ENCODE data around the gene CCR6.
A peak's percentile ranks its signal among the peaks of the same experiment; 100 is the strongest.

The CCR6 gene

DNA sequence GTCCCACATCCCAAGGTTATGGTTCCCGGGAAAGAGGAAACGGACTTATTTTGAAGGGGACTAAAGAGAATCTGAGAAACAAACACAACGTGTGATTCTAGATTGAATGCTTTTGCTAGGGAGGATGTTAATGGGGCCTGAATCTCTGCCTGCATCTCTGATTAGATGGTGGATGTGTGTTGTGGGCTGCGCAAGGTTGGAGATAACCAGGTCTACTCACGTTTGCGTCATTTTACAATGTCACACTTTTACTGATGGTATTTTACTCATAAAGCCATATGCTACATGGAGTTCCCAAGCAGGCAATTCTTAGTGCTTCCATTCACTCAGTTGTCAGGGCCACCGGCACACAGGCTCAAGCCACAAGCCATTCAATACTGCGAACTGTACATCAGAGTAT, 23.2 kb upstream of the CCR6 start:
- no peak for DNase-seq

DNA sequence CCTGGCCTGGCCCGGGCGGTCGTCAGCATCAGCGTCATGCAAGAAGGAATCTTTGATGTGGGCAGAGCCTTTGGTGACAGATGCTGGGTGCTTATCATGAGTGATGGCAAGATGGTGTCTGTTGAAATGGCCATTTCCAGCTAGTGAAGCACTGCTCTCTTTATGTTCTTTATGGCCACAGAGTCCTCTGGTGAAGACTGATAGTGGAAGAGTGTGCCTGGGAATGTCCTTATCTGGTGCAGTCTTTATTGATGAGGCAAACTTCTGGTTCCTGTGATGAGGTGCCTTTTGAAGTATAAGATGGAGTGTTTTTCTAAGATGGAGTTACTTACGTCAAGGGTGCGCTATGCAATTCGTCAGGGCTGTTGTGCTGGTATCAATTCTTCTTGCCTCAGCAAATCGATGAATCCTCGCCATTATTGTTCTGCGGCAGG, 22.6 kb upstream of the CCR6 start:
- DNase-seq, result peak; percentile 64

DNA sequence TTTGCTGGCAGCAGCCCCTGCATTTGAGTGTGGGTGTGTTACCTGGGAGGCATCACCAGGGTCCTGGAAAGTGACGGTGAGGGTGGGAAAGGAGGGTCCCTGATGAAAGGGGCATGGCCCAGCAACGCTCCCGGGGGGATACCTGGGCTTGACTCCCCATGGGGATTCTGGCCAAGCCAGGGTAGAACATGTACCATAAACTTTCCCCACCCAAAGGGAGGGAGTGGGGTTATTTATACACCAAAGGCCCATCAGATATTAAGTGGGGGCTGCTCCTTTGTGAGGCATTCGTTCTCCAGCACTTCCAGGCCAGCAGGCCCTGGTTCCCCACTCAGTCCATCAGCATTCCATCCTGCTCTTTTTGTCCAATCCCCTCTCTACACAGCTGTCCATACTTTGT, 20.6 kb upstream of the CCR6 start:
- no peak for DNase-seq

DNA sequence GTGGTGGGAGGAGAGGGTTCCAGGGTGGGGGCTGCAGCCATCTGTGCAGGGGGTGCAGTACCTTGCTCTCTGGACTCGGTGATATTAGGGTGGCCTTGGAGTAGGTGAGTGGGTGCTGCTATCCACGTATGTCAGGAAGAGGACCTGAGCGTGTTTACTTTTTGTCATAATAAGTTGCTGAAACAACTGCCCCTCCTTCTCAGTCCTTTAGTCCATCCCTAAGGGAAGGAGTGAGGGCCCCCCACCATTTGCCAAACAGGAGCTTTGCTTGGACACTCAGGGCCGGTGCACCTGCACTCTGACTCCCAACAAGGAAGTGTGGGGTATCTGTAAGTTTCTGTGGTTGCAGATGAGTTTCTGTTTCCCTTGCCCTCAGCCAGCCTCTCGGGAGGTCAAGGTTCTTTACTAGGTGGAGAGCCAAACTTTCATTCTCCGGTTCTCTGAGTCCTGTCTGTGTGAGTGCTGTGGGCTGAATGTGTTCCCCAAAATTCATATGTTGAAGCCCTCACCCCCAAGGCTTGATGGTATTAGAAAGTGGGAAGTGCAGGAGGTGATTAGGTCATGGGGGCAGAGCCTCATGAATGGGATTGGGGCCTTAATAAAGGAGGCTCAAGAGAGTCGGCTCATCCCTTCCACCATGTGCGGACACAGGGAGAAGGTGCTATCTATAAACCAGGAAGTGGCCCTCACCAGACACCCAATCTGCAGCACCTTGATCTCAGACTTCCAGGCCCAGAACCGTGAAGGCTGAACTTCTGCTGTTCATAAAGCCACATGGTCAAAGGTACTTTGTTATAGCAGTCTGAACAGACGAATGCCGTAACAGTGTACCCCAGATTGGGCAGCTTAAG, 19.6 kb upstream of the CCR6 start:
- no peak for DNase-seq

DNA sequence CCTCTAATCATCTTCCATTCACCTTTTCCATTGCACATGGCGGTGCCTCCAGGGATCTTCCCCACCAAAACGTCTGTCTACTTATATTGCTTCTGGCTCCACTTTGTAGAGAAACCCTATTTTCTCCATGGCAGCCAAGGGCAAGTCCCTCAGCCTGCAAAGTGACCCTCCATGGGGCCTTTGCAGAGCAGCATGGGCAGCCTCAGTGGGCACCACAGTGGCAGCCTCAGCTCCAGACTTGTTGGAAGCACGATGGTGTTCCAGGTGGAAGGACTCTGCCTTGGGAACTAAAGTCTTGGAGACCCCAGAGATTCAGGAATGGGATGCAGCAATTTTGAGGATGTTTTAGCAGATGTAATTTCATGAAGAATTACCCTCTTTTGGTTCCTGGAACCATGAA, 18.5 kb upstream of the CCR6 start:
- no peak for DNase-seq

DNA sequence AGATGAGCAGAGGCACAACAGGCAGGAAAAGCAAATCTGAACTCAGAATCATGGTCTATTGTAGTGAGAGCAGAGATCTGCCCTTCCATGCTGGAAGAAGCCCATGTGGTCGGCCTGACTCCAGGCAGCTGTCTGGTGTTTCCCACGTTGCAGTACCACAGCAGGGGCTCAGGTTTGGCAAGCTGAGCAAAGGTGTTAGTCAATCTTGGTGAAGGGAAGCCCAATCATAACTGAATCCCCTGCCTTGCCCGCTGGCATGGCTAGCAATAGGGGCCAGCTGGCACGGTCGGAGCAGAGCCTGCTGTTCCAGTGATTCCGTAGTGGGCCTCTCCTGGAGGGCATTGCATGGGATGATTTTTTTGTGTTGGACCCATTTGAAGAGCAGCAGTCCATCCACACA, 17.8 kb upstream of the CCR6 start:
- DNase-seq, result no peak

DNA sequence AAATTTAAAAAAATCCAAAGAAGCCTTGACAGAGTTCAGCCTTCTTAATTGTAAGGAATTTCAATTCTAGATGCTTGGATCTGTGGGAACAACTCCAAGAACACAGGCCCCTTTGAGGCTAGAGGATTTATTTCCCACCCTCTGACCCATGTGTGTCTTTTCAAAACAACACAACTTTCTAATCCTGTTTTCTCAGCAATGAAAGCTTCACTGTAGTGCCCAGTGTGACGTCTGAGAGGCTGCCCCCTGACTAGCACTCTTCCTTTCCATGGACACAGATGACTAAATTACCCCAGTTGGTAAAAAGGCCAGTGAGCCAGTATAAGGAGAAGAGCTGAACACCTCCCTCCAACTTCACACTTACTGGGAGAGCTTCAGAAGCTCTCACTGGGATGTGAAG, 16.5 kb upstream of the CCR6 start:
- DNase-seq, result no peak

DNA sequence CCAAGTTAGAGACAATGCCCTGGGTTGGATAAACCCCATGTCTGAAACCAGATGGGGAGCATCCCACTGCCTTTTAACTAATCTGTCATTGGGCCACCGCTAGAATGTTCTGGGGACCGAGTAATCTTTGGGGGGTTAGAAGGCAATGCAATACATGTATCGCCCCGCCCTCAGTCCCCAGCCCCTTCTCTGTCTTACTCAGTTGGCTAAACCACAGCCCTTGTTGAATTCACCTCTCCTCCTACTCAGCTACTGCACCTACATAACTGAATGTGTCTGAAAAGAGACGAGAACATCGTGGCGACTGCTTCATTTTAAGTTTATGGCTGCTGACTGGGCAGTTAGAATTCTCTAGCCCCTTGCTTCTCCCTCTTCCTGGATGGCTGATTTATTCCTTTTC, 15.1 kb upstream of the CCR6 start:
- DNase-seq, result no peak

DNA sequence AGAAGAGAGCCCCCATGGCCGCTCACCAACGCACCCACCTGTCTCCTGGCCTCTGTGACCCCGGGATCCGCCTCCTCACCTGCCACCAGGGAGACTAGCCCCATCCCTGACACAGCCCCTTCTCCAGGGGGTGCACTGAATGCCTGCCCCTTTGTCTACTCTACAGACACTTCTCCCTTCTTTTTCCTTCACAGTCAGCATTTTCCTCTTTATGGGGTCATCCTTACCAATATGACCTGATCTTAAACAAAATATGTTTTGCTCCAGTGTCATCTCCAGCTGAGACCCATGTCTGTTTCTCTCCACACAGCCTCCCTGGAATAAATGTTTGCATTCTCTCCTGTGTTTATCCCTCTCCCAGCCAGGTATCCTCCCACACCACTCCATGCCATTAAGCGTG, 14.6 kb upstream of the CCR6 start:
- no peak for DNase-seq

DNA sequence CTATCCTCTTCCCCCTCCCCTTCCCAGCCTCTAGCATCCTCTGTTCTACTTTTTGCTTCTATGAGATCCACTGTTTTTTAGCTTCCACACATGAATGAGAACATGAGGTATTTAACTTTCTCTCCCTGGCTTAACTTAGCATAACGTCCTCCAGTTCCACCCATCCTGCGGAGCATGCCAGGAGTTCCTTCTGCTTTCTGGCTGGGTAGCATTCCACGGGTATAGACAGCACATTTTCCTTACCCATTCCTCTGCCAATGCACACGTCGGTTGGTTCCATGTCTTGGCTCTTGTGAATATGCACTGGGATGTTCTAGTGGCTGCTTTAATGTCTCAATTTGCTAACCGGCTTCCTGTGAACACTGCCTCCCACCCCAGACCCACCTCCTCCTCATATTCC, 13.2 kb upstream of the CCR6 start:
- DNase-seq, result no peak

DNA sequence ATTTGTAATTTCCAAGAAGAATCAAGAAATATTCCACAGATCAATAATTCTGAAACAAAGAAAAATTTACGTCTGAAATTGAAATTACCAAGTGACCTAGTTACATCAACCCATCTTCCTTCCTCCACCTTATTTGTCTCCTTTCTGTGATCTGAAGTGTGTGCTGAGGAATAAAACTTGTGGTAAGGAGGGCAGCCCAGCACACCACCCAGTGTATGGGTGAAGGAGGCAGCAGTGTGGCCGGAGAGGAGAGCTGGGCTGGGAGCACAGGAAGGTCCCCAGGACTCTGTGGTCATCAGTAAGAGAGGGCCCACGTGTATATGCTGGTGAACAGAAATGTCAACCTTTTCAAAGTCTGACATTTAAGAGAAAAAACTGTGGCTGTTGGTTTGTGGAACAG, 11.3 kb upstream of the CCR6 start:
- DNase-seq, result no peak

DNA sequence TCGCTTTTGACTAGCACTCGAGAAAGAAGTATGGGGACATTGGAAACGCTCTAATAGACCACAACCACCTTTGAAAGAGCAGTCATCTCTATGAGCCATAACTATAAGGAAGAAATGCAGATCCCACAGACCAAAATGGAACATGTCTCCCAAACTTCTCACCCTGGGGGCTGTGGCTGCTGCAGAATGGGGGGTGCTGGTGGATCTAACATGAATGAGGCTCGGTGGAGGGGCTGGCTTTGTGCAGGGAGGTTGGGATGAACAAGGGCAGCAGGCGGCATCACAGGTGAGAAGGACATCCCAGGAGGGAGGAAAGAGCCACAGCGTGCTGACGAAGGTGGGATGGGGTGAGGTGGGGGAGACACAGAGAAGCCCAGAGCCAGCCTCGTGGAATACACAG, 10.5 kb upstream of the CCR6 start:
- no peak for DNase-seq

DNA sequence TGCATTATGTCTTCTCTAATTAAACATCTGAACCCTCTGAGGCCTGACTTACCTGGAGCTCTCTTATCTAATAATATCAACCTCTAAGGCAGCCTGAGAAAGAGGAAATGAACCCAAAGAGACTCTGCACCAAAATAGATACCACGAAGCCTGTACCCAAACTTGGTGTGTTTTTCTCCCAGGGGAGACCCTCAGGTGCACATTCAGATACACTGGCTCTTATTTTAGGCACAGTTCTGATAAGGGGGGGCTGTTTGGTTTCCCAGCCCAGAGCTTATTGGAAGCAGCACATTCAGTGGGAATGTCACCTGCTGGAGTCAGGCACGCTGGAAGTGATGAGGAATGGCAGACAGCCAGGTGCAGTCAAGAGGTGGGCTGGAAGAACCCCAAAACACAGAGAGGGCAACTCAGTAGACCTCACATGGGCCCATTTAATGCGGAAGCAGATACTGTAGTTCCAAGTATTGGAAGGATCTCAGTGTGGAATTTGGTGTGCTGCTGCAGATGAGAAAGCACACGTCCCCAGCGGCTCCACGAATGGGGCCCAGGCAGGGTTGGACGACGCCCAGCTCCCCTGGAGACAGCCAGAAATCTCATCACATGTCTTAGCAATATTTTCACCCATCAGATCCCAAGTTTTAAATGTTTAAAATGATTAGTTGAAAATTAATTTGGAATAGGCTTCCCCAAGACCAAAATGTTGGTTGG, 9.7 kb upstream of the CCR6 start:
- no peak for DNase-seq

DNA sequence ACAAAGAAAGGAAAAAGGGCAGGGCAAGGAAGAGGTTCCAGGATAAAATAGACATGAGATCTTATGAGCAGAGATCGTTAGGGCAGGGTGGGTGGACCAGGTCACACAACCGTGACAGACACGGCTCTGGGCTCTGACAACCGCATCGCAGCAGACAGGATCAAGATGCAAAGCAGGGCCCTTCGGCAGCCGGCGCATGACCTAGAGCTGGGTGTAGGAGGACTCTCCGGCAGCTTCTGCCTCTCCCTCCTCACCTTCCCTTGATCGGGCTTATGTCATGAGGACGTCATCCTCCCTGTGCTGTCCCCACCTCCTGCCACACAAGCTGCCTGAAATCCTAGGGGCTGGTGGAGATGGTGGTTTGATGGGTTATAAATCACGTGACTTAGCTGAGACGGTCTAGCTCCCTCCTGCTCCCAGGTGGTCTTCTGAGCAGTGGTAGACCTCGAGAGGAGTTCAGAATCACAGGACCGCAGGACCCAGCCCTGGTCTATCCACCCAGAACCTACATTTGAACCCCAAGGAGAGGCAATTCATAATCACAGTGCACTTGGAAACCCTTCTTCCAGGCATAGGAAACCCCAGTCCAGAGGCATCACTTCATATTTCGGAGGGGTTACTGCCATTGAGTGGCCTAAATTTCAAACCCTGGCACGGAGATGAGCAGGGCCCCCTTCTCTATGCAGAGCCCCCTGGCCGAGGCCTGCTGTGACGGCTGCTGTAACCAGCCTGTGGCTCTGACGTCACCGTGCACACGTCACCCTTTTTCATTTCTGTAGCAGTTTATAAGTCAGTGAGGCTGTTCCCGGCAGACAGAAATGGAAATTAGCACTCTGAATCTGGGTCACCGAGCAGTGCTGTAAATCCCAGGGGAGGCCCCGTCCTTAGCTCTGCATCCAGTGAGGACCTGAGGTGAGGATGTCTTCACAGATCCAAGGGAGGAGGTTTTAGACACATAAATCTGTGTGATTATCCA, 8.7 kb upstream of the CCR6 start:
- DNase-seq, result no peak

DNA sequence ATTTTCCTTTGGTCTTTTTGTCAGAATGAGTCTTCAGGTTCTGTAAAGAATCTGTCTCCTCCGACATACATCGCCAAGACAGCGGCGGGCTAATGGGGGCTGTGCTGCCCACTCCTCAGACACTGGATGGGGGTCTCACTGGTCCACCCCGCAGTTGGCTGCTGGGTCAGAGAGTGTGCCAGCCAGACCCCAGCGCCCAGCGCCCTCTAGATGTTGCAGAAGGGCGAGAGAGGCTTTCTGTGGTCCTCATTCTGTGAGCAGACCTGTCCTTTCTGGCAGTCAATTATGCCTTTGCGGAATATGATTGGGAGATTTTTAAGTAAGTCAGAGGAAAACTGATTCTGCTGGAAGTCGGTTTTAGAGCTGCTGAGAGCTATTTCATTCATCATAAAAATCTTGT, 7.8 kb upstream of the CCR6 start:
- DNase-seq, result no peak

DNA sequence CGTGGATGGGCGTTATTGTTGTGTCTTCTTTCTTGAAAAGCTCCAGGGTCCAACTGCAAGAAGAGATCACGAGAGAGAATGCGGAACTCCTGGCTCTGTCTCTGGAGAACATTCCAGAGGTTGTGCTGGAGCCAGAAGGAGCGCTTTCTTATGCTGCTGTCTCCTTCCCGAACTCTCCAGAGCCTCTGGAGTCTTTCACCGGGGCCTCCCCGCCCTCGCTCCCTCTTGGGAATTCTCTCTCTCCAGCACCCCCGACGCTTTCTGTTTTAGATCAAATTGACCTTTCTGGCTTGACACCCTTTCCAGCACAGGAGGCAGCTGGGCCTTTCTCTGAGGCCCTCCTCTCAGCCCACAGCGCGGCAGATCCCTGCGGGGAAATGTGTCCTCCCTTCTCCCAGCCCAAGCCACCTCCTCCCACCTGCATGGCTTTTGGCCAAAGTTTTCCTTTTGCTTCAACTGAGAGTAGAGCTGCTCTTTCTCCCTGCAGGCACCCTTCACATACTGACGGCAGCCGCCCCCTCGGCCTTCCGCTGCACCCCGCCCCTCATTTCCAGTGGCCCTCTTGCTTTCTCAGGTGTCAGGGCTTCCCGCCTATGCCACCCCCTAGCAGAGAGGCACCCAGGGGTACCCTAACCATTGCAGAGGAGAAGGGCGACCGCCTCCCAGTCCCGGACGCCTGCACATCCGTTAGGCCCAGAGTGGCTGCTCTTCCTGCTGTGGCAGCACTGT, 6.6 kb upstream of the CCR6 start:
- peak; percentile 59 for DNase-seq

DNA sequence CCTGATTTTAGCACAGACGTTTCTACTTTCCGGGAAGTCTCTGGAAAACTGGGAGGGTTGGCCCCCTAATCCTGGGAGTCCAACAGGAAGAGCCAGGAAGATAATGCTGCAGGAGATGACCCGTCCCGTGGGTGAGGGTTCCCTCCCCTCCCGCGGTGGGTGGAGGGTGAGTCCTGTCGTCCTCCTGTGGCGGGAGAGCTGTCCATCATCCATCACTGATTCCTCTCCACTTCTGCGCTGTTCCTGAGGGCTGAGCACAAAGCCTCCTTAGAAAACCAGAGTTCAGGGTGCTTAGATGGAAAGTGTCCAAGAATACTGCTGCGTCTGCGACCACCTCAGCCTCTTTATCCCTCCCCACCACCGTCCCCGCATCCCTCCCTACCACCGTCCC, 6.1 kb upstream of the CCR6 start:
- no peak for DNase-seq

DNA sequence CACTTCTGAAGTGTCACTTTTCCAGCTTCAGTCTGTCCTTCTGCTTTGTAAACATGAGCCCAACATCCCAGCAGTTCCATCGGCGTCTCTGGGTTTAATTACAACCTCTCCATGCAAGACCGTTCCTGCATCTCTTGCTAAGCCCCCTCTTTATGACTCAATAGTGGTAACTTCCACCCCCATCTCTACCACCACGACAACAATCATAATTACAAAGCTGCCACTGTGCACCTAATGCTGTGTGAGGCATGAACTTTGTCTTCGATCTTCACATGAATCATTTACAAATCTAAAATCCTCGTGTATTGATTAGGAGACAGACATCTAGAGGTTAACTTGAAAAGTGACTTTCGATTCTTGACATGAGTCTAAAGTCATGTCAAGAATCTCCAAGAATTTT, 4.9 kb upstream of the CCR6 start:
- no peak for DNase-seq

DNA sequence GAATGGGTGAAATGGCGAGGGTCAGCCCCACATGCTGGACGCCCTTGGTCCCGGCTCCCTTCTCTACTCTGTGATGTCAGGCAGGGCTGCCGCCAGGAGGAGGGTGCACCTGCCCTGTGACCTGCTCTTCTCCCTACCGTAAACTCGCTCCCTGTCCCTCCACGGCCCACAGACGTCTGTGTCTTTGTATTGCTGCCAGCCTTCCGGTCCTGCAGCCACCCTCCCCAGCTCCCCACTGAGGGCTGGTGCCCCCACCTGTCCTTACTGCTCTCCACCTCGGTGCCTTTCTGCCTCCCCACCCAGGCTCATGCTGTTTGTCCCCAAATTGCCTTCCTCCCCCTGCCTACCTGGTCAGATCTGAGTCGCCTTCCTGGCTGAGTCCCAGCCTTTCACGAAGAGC, 4.1 kb upstream of the CCR6 start:
- no peak for DNase-seq

DNA sequence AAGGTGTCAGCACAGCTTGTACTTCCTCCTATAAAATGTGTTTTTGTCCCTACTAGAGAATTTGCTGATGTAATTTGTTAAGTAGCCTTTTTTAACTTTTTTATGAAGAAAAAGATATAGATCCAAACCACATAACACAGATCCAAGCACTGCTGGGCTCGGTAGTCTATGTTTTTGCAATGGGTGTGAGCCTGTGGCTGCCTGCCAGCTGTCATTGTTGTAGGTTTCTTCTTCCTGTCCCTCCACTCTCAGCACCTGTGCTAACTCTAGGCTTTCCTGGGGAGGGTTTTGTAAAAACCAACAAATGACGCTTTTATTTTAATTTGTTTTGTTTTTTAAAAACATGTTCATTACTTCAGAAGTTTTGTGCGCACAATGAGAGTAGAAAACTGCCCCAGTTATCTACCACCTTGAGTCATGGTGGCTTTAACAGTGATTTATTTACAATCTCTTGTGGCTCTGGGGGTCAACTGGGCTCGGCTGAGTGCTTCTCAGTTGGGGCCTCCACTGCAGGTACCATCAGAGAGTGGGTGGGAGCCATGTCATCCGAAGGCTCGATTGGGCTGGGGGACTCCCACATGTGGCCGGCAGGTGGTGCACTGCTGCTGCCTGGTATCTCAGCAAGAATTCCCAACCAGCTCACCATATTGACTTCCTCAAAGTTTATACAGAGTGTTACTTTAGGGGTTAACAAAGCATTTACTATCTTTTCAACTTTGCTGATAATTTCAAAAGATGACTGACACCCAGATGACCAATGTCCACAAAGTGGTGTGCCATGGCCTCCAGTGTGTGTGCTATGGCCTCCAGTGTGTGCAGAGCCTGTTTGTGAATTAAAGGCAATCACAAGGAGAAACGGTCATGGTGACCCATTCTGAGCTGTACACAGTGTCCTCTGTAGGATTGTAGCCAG, 3.0 kb upstream of the CCR6 start:
- no peak for DNase-seq

DNA sequence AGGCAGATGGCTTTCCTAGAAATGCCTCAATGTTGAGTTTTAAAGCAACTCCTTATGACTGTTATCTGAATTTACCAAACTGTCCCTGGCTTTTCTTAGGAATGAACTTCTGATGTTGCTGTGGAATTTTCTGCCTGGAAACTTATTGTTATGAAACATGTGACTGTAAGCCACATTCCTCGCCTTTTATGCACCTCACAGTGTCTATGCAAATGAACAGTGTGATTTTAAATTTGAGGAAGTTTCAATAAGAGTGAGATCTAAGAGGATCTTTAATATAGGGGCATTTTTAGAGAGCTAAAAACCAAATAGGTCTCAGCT, 2.4 kb upstream of the CCR6 start:
- no peak for DNase-seq

DNA sequence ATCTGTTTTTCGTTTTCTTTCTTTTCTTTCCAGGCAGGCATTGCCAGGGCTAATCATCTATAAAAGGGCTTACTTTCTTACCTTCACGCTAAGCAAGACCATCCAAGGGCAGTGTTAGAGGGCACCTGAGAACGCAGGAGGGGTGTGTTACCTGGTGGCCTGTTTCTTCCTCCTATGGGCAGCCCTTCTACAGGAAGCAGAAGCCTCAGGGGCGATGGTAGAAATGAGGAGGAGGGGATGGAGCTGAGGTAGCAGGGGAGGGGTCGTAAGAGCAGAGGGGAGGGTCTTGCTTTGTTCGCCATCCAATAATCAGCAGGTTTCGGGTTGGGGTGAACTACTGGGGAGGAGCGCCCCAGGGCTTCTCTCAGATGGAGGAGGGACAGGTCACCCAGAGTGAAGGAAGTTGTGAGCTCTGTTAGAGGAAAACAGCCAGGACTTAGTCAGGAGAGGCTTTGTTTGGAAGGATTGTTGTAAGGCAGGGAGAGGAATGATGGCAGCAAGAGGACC, 1.5 kb upstream of the CCR6 start:
- DNase-seq, result no peak
